Superior temporal gyrus (tissue), 1 donor: Measurements from ENCODE around the gene NCF1.
"Not testable (repeated sequence)": the region's sequence is repeated elsewhere in the genome, so short reads cannot be mapped to it uniquely, and the experiment has no call there.

ENCODE experiments used
- DNase-seq: peaks from one replicate; pipeline ENCODE4 v3.0.0-alpha.2; 2016; ENCODE audit errors: extremely low spot score

The NCF1 gene

DNA sequence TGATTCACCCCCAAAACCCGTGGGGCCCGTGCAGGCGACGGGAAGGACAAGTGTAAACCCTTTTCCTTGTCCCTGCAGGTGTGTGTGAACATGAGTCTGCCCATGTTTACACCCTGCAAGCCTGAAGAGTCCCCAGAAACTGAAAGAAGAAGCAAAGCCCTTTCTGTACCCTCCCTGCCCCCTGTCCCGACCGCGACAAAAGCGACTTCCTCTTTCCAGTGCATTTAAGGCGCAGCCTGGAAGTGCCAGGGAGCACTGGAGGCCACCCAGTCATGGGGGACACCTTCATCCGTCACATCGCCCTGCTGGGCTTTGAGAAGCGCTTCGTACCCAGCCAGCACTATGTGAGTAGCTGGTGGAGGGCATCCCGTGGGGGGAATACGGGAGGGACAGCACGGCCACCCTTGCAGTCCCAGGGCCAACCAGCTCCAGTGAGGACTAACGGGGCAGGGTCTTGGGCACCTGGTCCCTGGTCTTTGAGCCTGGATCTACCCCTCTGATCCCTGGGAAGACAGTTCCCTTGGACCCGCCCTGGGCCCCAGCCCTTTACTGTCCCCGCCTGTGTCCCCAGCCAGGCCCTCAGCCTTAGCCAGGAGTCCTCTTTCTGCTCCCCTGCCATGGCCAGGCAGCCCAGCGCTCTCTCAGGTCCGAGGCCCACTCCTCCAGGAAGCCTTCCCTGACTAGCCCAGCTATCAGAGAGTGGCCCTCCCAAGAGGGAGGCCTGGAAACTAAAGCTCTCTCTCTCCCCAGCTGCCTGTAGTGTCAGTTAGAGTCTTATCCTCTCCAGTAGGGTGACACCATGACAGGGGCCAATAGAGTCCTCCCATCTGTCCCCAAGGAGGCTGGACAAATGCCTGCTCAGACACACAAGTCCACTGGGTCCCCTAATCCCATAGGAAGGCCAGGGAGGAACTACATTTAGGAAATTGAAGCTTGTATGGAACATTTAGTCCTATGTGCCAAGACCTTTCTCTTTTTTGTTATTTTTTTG lies at the start of gene NCF1:
Gene NCF1, plus strand, starts transcription at position 252 of the 991 bp plus-strand sequence. Its CDS starts 21 bp downstream, at position 273.
- DNase-seq = not testable (repeated sequence)

DNA sequence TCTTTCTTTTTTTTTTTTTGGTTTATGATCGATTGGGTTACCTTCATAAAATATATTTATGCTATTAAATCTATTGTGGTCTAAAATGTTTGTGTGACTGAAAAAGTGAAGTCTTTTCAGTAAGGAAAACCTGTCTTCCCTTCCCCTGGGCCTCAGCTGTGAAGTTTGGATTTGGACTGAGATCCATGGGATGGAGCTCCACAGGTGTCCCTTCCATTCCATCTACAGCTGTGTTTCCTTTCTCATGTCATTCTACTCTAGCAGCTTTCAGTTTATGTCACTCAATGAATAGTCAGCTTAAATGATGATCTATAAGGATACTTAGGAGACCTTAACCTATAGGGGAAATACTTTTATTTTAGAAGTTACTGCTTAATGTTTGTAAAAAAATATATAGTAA lies 48.0 kb upstream of the NCF1 start:
- DNase-seq = no peak

DNA sequence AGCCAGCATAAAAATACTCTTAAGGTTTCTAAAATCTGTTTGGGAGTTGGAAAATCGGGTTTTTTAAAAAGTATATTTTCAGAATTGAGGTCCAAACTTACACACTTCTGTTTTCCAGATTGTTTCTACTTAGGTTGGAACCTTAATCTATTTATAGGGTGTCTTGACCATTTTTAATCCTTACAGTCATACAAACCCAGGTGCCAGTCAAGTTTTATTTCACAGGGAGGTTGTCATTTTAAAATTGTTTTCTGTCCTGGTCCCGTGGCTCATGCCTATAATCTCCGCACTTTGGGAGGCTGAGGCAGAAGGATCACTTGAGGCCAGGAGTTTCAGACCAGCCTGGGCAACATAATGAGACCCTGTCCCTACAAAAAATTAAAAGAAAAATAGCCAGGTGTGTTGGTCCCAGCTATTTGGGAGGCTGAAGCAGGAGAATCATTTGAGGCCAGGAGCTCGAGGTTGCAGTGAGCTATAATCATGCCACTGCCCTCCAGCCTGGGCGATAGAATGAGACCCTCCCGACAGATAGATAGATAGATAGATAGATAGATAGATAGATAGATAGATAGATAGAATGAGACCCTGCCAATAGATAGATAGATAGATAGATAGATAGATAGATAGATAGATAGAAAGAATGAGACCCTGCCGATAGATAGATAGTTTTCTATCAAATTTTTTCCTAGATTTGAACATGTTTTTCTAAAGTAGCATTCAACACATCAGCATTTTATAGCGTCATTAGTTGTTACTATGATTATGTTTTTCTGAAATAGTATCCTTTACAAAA lies 47.3 kb upstream of the NCF1 start:
- no peak for DNase-seq

DNA sequence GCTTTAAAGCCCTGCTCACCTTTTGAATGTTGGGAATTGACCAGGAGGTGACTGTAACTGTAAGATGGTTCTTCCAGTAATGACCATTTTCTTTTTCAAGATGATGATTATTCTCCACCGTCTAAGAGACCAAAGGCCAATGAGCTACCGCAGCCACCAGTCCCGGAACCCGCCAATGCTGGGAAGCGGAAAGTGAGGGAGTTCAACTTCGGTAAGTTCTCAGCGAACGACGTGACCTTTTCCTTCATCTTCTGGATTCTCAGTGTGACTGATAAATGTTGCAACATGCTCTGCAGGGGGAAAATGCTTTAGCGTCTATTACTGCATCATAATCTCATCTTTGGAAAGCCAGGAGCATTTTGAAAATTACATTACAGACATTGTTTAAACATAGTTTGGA lies 45.1 kb upstream of the NCF1 start:
- not testable (repeated sequence) for DNase-seq

DNA sequence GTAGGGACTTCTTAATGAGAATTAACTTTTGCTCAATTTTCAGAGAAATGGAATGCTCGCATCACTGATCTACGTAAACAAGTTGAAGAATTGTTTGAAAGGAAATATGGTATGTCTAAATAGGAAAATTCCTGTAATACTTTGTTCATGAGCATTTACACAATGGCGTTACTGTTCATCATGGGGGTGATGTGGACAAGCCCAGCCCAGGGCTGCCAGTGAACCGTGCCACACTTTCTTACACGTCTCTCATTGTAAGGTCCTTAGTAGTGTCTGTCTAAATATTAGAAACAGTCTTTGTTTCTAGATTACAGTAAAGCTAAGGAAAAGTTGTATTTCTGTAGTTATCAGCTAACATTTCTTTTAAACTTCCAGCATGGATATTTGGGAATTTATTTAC lies 43.6 kb upstream of the NCF1 start:
- not testable (repeated sequence) for DNase-seq

DNA sequence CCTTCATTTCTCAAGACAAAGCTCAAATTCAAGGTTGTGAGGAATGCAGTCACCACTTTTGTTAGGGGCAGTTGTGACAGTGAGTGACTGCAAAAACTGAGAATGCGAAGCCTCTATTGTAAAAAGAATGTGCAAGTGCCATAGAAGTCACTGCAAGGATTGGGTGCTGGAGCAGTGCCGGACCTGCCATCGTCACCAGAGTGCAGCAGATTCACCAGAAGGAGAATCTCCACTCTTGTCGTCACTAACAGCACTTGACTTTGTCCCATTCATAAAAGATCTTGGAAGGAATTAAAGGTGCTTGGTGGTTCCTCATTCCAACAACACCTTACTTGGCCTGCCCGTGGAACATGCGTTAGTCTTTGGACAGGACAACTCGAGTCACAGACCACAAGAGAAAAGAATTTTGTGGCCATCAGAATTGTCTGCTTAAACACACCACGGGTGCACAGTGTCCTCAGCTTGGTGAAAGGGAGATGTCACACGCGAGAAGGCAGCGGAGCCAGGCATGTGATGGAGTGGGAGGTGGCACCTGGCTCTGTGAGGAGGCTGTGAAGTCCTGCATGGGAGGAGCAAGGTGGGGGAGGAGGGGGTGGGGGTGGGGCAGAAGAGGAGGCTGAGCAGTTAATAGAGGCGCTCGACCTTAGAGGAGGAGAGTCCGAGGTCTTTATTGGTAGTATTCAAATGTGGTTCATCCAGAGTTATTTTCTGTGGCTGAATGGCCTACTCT lies 33.7 kb upstream of the NCF1 start:
- not testable (repeated sequence) for DNase-seq

DNA sequence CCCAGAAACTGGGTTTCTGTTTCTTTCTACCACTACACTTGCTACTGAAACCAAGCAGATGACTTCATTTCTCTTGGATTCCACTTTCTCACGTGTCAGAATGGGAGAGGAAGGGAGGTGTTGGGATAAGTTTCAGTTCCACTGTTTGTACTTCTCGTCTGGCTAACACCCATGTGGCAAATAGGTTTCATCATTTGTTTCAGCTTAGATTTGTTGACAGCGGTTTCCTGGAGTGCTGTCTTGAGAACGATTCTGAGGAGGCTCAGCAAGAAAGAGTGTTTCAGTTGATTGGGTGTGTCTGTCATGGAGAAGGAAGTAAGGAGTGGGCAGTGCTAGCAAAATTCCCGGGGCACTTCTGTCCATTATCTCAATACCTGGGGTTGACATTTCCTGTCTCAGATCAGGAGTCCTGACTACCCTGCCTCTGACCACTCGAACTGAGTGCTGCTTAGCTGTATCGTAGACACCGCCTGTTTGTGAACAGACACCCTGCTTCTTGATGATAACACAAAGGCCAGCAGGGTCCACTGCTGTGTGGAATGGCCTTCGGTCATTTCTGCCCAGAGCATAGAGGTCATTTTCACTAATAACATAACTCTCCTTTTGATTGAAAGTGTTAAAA lies 29.8 kb upstream of the NCF1 start:
- not testable (repeated sequence) for DNase-seq

DNA sequence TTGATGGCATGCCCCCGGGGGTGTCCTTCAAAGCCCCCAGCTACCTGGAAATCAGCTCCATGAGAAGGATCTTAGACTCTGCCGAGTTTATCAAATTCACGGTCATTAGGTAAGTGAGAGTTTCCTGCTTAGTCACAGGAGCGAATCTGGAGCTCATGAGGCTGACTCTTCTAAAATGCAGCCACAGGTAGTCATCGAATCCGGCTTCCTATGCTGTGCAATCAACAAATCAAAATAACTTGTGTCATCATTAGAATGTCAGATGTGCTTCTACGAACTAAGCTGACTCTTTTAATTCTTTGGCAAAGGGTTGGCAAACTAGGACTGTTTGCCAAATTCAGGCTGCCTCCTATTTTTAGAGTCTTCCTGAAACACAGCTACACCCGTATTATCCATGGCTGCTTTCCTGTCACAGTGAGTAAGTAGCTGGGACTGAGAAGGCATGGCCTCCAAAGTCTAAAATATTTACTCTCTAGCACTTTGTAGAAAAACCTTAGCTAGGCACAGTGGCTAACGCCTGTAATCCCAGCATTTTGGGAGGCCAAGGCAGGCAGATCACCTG lies 19.8 kb upstream of the NCF1 start:
- not testable (repeated sequence) for DNase-seq

DNA sequence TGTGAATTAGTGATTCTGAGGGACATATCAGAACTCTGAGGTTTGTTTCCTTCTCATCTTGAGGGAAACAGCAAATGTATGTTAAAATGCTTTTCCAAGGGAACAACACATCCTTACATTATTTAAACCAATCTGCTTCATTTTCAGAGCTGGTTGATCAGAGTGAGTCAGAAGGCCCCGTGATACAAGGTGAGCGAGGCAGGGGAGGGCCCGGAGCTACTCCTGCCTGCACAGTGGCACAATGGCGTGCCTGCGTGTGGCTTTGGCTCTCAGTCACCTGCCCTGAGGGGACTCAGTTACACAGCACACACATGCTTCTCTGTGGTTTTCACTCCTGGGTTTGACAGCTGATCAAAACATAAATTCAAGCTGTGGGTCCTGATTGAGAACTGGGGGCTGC lies 17.1 kb upstream of the NCF1 start:
- not testable (repeated sequence) for DNase-seq

DNA sequence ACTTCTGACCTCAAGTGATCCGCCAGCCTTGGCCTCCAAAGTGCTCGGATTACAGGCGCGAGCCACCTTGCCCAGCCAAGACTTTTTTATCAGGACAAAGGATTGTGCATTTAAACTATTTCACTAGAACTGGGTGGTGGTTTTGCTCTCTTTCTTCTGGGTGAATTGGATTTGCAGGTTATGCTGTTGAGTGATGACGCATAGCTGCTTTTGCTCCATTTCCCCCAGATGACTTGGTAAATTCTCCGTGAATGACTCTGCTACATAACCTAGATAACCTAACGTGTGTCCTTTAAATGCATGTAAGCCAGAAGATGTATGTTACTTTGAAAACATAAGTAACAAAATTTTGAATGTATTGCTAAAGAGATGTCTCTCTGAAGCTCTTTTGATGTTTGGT lies 15.5 kb upstream of the NCF1 start:
- not testable (repeated sequence) for DNase-seq

DNA sequence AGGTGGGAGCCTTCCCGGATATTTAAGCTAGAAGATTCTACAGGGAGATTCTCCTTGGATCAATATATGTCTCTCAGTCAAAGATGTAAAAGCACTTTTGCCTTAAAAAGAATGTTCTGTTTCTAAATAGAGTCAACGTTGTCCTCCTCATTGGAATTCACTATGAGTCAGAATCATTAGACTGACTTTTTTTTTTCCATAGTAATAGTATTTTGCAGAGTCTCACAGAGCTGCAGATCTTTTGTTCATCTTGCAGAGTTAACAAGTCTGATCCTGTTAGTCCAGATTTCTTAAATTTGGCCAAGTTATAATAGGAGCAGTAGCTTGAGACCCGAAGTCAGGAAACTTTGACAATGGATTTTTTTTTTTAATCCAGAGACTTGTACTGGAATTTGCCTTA lies 14.8 kb upstream of the NCF1 start:
- DNase-seq = not testable (repeated sequence)

DNA sequence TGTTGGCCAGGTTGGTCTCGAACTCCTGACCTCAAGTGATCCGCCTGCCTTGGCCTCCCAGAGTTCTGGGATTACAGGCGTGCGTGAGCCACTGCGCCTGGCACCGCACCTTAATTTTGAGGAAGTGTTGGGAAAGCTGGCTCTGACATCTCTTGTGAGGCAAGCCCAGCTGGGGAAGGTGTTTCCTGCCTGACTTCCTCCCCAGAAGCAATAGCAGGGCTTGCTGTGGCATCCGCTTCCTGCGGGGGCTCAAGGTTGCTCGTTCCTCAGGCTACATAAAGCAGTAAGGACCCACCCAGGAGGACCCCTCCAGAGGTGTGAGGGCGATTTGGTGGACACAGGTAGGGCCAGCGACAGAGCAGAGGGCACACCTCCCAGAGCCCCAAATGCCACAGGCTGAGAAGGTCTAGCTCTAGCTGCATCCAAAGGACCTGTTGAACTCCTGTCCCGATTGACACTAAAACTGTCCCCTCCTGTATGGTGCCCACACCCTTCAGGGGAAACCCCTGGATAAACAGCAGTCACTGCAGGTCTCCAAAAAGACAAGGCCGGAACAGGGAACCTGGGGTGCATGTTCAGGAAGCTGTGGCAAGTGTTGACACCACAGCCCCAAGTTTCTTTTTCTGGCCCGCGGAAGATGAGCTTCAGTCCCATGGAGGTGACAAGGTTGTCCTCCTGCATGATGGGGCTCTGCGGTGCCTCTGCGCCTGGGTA lies 8.4 kb upstream of the NCF1 start:
- DNase-seq = not testable (repeated sequence)

DNA sequence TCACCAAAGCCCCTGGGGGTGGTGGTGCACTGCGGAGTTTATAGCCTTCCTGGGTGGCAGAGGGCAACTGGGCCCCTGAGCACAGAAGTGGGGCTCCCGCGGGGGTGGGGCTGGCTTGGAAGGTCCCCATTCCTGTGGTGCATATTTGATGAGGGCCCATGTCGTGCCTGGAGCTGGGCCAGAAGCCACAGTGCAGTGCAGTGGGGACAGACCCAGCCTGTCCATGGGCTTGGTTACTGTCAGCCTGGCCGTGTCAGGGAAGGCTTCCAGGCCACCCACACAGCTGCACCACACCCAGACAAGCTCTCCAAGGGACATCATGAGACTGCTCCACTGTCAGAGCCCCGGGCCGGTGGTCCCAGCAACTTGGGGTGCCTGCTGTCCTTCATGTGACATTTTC lies 7.3 kb upstream of the NCF1 start:
- not testable (repeated sequence) for DNase-seq

DNA sequence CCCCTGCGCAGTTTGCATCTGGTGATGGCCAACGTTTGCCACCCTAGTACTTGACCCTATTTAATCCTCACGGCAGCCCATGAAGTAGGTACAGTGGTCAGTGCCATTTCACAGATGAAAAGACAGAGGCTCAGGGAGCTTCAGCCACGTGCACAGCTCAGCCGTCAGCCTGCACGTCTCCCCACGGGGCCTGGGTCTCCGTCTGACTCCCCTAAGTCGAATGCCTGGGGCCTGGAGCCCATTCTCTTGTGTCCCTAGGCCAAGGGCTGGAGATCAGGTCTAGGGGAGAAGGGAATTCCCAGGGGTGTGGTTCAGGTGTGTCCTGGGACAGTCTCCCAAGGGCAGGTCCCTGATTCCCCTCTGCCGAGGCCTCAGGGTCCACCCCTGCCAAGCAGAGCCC lies 6.8 kb upstream of the NCF1 start:
- not testable (repeated sequence) for DNase-seq

DNA sequence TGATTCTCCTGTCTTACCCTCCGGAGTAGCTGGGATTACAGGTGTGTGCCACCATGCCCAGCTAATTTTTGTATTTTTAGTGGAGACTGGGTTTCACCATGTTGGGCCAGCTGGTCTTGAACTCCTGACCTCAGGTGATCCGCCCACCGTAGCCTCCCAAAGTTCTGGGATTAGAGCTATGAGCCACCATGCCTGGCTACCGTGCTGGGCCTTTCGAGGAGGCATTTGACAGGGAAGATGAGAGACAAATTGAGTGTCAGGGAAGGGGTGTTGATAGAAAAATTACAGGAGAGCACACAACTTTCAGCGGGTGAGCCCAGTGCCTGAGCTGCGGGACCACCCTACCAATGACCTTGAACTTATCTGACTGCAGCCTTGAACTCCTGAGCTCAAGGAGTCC lies 3.7 kb upstream of the NCF1 start:
- not testable (repeated sequence) for DNase-seq

DNA sequence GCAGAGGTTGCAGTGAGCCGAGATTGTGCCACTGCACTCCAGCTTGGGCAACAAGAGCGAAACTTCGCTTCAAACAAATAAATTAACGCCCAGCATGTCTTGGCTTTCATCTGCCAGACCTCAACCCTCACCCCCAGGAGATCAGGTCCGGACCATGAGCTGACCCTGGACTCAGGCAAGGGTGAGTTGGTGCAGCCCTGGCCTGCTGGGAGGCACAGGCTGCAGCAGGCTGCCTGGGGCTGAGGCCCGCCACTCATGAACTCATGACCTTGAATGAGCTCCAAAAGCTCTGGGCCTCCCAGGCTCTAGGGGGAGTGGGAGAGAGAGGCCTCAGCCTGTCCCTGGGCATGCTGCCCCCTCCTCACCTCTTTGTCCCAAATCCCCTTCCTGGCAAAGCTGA lies 1.7 kb upstream of the NCF1 start:
- not testable (repeated sequence) for DNase-seq

DNA sequence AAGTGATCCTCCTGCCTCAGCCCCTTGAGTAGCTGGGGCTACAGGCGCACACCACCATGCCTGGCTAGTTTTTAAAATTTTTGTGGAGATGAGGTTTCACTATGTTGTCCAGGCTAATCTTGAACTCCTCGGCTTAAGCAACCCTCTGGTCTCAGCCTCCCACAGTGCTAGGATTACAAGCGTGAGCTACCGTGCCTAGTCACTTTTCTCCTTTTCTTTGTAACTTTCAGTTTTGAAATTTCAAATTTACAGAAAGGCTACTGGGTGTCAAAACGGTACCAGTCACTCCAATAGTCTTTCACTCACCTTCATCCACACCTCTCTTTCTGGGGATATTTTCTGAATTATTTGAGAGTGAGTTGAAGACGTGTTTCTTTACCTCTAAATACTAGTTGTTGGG lies 1.3 kb downstream of the NCF1 start:
- DNase-seq = not testable (repeated sequence)

DNA sequence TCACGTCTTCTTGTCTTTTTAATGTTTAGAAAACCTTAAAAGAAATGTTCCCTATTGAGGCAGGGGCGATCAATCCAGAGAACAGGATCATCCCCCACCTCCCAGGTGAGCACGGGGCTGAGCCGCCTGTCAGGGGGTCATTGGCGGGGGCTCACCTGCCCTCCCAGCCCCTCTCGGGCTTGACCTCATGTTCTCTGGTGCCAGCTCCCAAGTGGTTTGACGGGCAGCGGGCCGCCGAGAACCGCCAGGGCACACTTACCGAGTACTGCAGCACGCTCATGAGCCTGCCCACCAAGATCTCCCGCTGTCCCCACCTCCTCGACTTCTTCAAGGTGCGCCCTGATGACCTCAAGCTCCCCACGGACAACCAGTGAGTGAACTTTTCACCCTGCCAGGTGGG lies 5.2 kb downstream of the NCF1 start:
- DNase-seq = not testable (repeated sequence)

DNA sequence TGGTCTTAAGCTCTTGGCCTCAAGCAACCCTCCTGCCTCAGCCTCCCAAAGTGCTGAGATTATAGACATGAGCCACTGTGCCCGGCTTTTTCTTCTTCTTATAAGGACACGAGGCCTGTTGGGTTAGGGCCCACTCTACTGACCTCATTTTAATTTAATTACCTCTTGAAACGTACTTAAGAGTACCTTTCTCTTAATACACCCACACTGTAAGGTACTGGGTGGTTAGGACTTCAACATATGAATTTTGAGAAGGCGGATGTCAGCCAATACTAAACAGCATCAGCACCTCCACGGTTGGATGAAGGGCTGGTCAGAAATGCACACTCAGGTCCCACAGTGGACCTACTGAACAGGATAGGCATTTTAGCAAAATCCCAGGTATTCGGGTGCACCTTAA lies 7.9 kb downstream of the NCF1 start:
- DNase-seq = not testable (repeated sequence)

DNA sequence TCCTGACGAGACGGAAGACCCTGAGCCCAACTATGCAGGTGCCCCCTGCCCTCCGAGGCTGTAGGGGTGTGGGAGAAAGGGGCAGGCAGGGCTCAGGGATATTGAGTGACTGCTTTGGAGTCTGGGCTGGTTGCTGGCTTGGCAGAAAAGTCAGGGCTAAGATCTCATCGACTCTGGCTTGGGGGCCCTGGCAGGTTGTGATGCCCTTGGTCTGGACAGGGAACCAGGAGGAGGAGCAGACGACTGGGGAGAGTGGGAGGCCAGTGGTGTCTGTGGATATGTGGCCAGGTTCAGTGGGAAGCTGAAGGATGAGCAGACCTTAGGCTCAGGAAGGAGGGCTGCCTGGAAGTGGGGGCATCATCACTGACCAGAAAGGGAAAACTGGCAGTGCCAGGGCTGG lies 9.8 kb downstream of the NCF1 start:
- DNase-seq = not testable (repeated sequence)
